SKM-1 (cell line): Measurements from ENCODE around the gene CD93.

ENCODE experiments used
- DNase-seq: peaks from one replicate; lab custom pipeline; 2025; ENCODE audit not compliant: unreplicated experiment; lab: John Stamatoyannopoulos, UW

Gene CD93

GRCh38 chr20:23039136-23039875 is 46.8 kb downstream of the CD93 start:
- no peak for DNase-seq

- DNase-seq, result no peak
These were observed 49.1 kb downstream of the CD93 start for GRCh38 chr20:23037017-23037481.

- DNase-seq, result no peak
These were observed 49.8 kb downstream of the CD93 start for GRCh38 chr20:23036371-23036770.

GRCh38 chr20:23035731-23036130 is 50.4 kb downstream of the CD93 start:
- no peak for DNase-seq

- DNase-seq, result no peak
These were observed 51.1 kb downstream of the CD93 start, which contains the start of gene SSTR4 for GRCh38 chr20:23034721-23035671. TSS of gene SSTR4 (plus strand) at chr20:23035312. CDS start at chr20:23035484, 172 bp downstream.

GRCh38 chr20:23033918-23034317 is 52.2 kb downstream of the CD93 start:
- DNase-seq, result no peak

- no peak for DNase-seq
These were observed 53.4 kb downstream of the CD93 start for GRCh38 chr20:23032750-23033078.

GRCh38 chr20:23032056-23032749 is 53.9 kb downstream of the CD93 start:
- no peak for DNase-seq

GRCh38 chr20:23031346-23031745 is 54.8 kb downstream of the CD93 start:
- no peak for DNase-seq
